WTC11 (cell line): ENCODE data around the gene EMC8. TPM values are rescaled to one million over a fixed set of nuclear protein-coding genes. Genes with fewer than 3 reads are reported as not detected.

ENCODE experiments used
- ATAC-seq: fragments of 200-7000 bp; cut with Tn5 transposase; 2 replicates; pipeline ENCODE4 v1.10.0; 2021; ENCODE audit warnings: mild to moderate bottlenecking, moderate library complexity
- CTCF ChIA-PET: fragments of 300-600 bp; sonication (Branson Sonifier 250); formaldehyde crosslinking; loops from one replicate; lab custom pipeline; 2021; ENCODE audit warnings: antibody characterized with exemption; lab: Charles Lee
- POLR2A ChIA-PET: fragments of 350-600 bp; sonication (Branson Sonifier 250); formaldehyde crosslinking; loops from one replicate; lab custom pipeline; 2021; ENCODE audit warnings: antibody characterized with exemption; lab: Charles Lee
- DNase-seq: peaks from one replicate; pipeline ENCODE4 v3.0.0; 2021; ENCODE audit warnings: low spot score
- H3K27ac Mint-ChIP-seq: 2 replicates; pipeline ENCODE4 v1.8.0; 2021; ENCODE audit warnings: mixed read lengths
- H3K27me3 Mint-ChIP-seq: 2 replicates; pipeline ENCODE4 v1.8.0; 2021; ENCODE audit warnings: low read depth, mild to moderate bottlenecking, moderate library complexity, mixed read lengths
- H3K36me3 Mint-ChIP-seq: 2 replicates; pipeline ENCODE4 v1.8.0; 2021; ENCODE audit warnings: mixed read lengths
- H3K4me1 Mint-ChIP-seq: 2 replicates; pipeline ENCODE4 v1.8.0; 2022; ENCODE audit warnings: mixed read lengths
- H3K4me3 Mint-ChIP-seq: 2 replicates; pipeline ENCODE4 v1.8.0; 2021; ENCODE audit warnings: mild to moderate bottlenecking, moderate library complexity, mixed read lengths
- H3K9me3 Mint-ChIP-seq: 2 replicates; pipeline ENCODE4 v1.8.0; 2021; ENCODE audit warnings: mixed read lengths
- ATF6 ChIP-seq: sonication (generic); formaldehyde crosslinking; IDR thresholded peaks from 2 replicates; pipeline ENCODE4 v1.8.1; 2023; ENCODE audit warnings: mild to moderate bottlenecking, missing genetic modification reagents
- CREB1 ChIP-seq: sonication (generic); formaldehyde crosslinking; IDR thresholded peaks from 2 replicates; pipeline ENCODE4 v1.8.0; 2023; ENCODE audit warnings: mild to moderate bottlenecking, missing genetic modification reagents
- CTCF ChIP-seq: fragments of 200-600 bp; IDR thresholded peaks from 2 replicates; pipeline ENCODE4 v1.8.0; 2022; ENCODE audit warnings: antibody characterized with exemption
- ESRRA ChIP-seq: sonication (generic); formaldehyde crosslinking; IDR thresholded peaks from 2 replicates; pipeline ENCODE4 v1.8.1; 2022; ENCODE audit warnings: mild to moderate bottlenecking, missing genetic modification reagents, borderline replicate concordance
- FOXK1 ChIP-seq: sonication (generic); formaldehyde crosslinking; IDR thresholded peaks from 2 replicates; pipeline ENCODE4 v1.8.0; 2022; ENCODE audit warnings: mild to moderate bottlenecking, moderate library complexity, missing genetic modification reagents
- KAT7 ChIP-seq: sonication (generic); formaldehyde crosslinking; IDR thresholded peaks from 2 replicates; pipeline ENCODE4 v1.8.1; 2023; ENCODE audit warnings: missing genetic modification reagents, mild to moderate bottlenecking, borderline replicate concordance
- MYBL2 ChIP-seq: sonication (generic); formaldehyde crosslinking; IDR thresholded peaks from 2 replicates; pipeline ENCODE4 v1.8.1; 2023; ENCODE audit warnings: mild to moderate bottlenecking, moderate library complexity, missing genetic modification reagents
- PRRX2 ChIP-seq: fragments of 250-450 bp; sonication (Bioruptor Pico); IDR thresholded peaks from 2 replicates; pipeline ENCODE4 v1.8.0; 2021; ENCODE audit warnings: mild to moderate bottlenecking
- SMAD3 ChIP-seq: sonication (generic); formaldehyde crosslinking; IDR thresholded peaks from 2 replicates; pipeline ENCODE4 v1.8.0; 2022; ENCODE audit warnings: missing genetic modification reagents, mild to moderate bottlenecking, borderline replicate concordance
- ZNF121 ChIP-seq: sonication (generic); formaldehyde crosslinking; IDR thresholded peaks from 2 replicates; pipeline ENCODE4 v1.8.0; 2023; ENCODE audit warnings: missing genetic modification reagents
- ZNF232 ChIP-seq: sonication (generic); formaldehyde crosslinking; IDR thresholded peaks from 2 replicates; pipeline ENCODE4 v1.8.0; 2022; ENCODE audit warnings: mild to moderate bottlenecking, missing genetic modification reagents
- ZNF317 ChIP-seq: sonication (generic); formaldehyde crosslinking; IDR thresholded peaks from 2 replicates; pipeline ENCODE4 v1.8.1; 2023; ENCODE audit warnings: low read depth, mild to moderate bottlenecking, moderate library complexity, missing genetic modification reagents, borderline replicate concordance
- ZNF532 ChIP-seq: fragments of 250-450 bp; sonication (Bioruptor Pico); IDR thresholded peaks from 2 replicates; pipeline ENCODE4 v1.9.0; 2021; ENCODE audit warnings: mild to moderate bottlenecking, borderline replicate concordance
- ZSCAN18 ChIP-seq: fragments of 250-450 bp; sonication (Bioruptor Pico); IDR thresholded peaks from 2 replicates; pipeline ENCODE4 v2.1.2; 2022; ENCODE audit warnings: mild to moderate bottlenecking, moderate library complexity
- total RNA-seq: library from RNA; stranded (reverse); gene quantifications from 3 replicates; pipeline ENCODE4 v1.2.3, GENCODE V29; 2021

Gene EMC8
- total RNA-seq, 1 experiment from 2014 or later: 55.2 TPM

DNA sequence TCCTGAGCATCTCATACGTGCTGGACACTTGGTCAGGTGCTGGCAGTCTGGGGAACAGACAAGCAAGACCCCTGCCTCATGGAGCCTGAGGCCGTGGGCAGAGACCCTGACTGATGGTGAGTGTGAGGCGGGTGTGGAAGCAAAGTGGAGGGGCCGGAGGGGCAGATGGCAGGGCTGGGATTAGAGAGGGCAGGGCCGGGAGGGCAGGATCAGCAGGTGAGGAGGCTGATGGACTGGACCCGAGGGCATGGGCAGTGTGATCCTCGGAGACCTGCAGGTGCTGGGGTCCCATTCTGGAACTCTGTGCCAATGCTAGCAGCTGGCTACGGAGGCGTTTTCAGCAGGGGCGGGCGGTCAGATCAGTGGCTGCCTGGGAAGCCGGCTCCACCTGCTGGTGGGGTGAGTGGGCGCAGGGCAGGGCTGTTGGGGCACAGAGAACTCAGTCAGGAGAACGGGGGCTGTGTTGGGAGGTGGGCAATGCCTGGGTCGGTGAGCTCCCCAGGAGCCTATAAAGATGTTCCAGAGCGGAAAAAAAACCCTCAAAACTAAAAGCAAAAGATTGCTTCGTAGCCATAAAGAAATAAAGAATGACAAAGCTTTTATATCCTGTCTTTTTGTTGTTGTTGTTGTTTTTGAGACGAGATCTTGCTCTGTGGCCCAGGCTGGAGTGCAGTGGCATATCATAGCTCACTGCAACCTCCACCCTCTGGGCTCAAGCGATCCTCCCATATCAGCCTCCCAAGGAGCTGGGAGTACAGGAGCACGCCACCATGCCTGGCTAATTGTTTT, 39.5 kb downstream of the EMC8 start:
- POLR2A ChIA-PET: no interaction called here
- no peak for TF ChIP-seq MYBL2
- no peak for TF ChIP-seq ATF6 (CRISPR knock-in tag)
- no peak for TF ChIP-seq ZNF317 (CRISPR knock-in tag)
- no peak for TF ChIP-seq ESRRA (CRISPR knock-in tag)
- 0 out of 2 replicates have a peak, but pooled peaks have one; percentile 29 for TF ChIP-seq ZNF121 (CRISPR knock-in tag)
- TF ChIP-seq CTCF: peak; percentile 36; the same call in 1 of the 2 replicates
- TF ChIP-seq ZNF532 (CRISPR knock-in tag): no peak
- no peak for TF ChIP-seq KAT7 (CRISPR knock-in tag)
- no peak for TF ChIP-seq FOXK1 (CRISPR knock-in tag)
- no peak for TF ChIP-seq SMAD3 (CRISPR knock-in tag)
- peak; percentile 88 for ATAC-seq
- no peaks in the 10 kb centered on the region for H3K4me1 Mint-ChIP-seq
- no peak overlapping the region for H3K27ac Mint-ChIP-seq
- CTCF ChIA-PET: interaction anchor here (0.5 to 2.5 kb wide), 15 partner anchors 8 to 507 kb away, joined by 3 to 9 read pairs (median 4); no protein-coding TSS in a partner anchor
- H3K36me3 Mint-ChIP-seq: no peaks in the 10 kb centered on the region
- peaks cover 7% of the 10 kb centered on the region for H3K27me3 Mint-ChIP-seq
- H3K4me3 Mint-ChIP-seq: no peak overlapping the region
- peak; percentile 75 for DNase-seq
- H3K9me3 Mint-ChIP-seq: no peaks in the 10 kb centered on the region

DNA sequence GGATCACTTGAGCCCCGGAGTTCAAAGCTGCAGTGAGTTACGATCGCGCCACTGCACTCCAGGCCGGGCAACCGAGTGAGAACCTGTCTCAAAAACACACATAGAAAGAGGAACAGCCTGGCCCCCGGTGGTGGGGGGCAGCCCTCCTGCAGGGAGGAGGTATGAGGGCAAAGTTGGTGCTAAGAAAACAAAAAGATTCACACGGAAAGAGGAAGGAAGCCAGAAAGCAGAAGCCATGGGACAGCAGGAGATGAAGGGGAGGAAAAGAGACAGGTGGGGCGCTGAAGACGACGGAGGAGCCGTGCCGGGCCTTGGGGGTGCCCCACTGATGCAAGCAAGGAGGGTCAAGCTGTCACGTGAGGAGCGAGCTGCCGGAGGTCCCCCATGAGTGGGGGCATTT, 40.2 kb downstream of the EMC8 start:
- no peak overlapping the region for H3K4me3 Mint-ChIP-seq
- H3K27ac Mint-ChIP-seq: no peak overlapping the region
- no peak for TF ChIP-seq ZSCAN18
- no peak for TF ChIP-seq ZNF532 (CRISPR knock-in tag)
- TF ChIP-seq CREB1 (CRISPR knock-in tag): no peak
- TF ChIP-seq ZNF232 (CRISPR knock-in tag): no peak
- TF ChIP-seq PRRX2 (CRISPR knock-in tag): no peak
- H3K27me3 Mint-ChIP-seq: peaks cover 7% of the 10 kb centered on the region
- no peaks in the 10 kb centered on the region for H3K36me3 Mint-ChIP-seq
- POLR2A ChIA-PET: no interaction called here
- H3K4me1 Mint-ChIP-seq: peaks cover 4% of the 10 kb centered on the region; the same call in 1 of the 2 replicates
- H3K9me3 Mint-ChIP-seq: no peaks in the 10 kb centered on the region
- CTCF ChIA-PET: interaction anchor here (0.5 to 2.5 kb wide), 12 partner anchors 8 to 507 kb away, joined by 3 to 9 read pairs (median 3); no protein-coding TSS in a partner anchor
- no peak for ATAC-seq
- no peak for DNase-seq
